GM19238 (cell line): ENCODE data around the gene HPGDS.
"Not testable (repeated sequence)": the region's sequence is repeated elsewhere in the genome, so short reads cannot be mapped to it uniquely, and the experiment has no call there.

Experiments
- DNase-seq: peaks from one replicate; pipeline ENCODE4 v3.0.0; 2011; ENCODE audit warnings: low spot score; ENCODE audit not compliant: insufficient read length

HPGDS gene

DNA sequence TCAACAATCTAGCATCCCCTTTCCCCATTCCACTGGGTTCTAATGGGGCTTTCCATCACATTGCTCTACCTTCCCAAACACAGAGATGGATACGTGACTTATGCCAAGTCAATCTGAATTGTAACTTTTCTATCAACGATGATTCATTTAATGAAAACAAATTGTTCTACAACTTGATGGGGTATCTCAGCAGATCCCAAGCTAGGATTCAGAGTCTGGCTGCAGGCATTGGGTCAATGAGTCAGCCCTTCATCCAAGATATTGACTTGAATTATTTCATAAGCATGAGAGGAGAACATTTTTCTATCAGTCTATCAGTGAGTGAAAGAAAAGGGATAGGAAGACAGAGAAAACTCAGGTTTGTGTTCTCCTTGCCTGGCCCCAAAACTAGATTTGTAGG, 15.0 kb upstream of the HPGDS start:
- DNase-seq = no peak

DNA sequence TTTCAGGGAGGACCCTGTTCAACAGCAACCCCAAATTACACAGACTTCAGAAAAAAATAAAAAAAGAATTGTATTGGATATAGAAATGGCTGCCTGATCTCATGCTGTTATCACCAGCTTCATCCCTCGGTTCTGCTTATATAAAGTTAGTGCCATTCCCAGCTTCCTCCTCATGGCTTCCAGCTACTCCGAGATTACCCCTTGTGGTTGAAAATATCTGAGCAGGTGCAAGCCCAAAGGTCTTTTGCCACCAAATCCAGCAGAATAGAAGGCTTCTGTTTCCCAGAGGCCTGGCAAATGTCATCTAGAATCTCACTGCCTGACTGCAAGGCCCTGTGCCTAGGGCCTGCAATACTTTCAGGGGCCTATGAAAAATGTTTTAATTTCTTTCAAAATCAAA, 13.8 kb upstream of the HPGDS start:
- no peak for DNase-seq

DNA sequence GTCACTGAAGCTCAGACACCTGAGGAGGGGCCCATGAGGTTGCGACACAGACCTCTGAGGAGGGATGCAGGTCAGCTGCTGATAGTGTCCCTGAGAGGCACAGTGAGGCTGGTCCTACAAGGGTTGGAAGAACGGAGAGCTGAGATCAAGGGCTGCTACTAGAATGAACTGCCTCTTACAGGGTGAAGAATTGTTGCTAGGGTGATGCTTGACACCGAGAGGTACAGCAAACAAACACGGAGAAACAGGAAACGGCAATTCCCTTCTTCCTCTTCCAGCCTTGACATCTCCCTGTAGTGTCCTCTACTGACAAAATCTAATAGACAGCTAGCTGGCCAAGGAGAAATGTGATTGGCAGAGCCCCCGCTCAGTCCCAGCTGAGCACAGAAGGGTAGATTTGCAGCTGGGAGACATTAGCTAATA, 11.8 kb upstream of the HPGDS start:
- DNase-seq = no peak

DNA sequence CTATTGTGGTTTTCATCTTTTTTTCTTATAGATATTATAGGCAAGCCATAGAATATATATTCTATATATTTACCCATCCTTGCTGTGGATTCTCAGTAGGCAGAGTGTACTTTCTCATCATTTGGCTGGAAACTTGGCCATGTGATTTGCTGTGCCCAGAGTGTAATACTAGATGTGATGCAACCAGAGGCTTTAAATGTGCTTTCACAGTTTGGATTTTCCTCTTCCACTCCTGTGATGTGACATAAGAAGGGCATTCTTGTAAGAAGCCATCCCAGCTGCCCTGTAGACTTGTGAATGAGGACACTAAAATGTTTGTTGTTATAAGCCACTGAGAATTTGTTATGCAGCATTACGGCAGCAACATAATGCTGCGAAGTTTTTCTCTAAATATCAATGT, 10.4 kb upstream of the HPGDS start:
- DNase-seq = no peak

DNA sequence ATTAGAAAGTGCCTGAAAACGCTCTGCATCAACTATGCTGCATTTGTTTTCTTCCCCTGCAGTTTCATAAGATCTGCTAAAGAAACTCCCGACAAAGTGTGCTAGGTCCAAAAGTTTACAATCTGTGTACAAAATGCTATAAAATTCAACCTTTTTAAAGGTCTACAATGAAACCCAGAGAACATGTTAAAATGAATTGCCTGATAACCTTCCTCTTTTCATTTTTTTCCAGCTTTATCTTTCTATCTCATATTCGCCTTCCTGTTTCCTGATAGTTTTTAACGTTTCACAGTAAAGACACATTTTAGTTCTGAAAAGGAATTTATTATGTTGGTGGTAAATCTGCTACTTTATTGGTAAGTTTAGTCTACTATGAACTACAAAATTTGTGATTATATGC, 9.5 kb upstream of the HPGDS start:
- no peak for DNase-seq

DNA sequence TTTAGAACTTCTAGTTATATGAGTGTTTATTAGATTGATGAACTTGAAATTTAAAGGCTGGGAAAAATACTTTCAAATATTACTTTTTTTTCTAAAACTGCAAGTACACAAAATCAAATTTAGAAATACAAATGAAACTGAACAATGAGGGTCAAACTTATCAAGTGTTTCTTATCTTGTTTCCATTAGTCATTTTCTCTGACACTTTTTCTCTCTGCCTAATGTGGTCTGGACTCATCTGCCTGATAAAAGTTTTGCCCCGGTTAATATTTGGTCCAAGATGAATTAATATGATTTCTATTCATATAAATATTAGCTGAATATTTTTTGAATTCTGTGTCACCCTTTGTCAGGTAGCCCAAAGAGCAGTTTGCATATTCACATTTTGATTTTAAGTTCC, 8.7 kb upstream of the HPGDS start:
- DNase-seq = no peak

DNA sequence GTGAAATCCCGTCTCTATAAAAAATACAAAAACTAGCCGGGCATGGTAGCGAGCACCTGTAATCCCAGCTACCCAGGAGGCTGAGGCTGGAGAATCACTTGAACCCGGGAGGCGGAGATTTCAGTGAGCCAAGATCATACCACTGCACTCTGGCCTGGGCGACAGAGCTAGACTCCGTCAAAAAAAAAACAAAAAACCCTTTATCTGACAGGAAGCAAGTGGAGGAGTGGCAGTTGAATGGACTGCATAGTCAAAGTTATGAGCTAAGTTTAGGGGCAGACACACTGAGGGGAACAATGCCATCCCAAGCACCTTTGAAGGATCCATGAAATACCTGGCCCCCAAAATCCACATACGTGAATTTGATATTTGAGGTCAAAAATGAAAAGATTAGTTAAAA, 7.5 kb upstream of the HPGDS start:
- no peak for DNase-seq

DNA sequence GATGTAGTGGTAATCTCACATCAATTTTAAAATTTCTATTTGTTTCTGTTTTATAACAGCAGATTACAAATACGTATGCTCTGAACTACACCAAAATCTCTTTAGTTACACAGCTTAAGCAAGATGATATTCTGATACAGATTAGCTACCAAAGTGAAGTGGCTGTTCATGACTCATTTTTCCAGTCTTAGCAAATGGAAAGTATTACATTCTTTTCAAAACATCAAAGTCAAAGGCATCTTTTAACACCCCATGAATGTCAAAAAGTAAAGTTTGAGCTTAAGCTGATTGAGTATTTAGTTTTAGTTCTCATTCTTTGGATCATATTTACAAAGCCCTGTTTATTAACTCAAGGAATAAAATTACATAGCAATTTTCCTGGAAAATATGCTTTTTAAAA, 6.6 kb upstream of the HPGDS start:
- no peak for DNase-seq

DNA sequence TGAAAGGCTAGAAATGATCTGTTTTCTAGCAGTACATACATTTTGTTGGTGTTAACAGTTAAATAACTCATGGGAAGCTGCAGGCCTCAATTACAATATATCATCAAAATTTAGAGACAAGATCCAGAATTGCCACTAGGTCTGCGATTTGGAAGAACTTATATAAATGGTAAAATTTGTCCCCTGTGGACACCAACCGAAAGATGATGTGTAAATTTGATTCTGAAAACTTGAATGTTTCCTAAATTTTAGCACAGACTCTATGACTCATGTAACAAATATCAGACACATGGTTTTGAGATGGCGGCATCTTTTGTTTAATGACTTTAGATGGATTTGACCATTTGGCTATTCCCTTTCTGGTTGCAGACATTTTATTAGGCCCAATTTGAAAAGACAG, 6.0 kb upstream of the HPGDS start:
- no peak for DNase-seq

DNA sequence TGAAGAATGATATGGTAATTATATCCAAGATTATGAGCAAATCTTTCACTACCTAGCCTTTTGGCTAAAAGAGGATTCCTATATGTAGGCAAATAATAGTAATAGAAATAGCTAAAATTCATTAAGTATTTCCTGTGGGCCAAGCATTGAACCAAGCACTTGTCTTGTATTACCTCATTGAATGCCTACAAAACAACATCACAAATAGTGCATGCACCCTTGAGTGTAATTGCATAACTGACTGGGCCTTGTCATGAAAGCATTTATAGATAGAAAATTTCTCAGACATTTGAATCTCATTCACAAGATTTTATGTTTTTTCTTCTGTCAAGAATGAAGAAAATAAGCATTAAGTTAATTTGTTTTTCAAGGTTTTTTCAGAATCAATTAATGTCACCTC, 3.9 kb upstream of the HPGDS start:
- DNase-seq = no peak

DNA sequence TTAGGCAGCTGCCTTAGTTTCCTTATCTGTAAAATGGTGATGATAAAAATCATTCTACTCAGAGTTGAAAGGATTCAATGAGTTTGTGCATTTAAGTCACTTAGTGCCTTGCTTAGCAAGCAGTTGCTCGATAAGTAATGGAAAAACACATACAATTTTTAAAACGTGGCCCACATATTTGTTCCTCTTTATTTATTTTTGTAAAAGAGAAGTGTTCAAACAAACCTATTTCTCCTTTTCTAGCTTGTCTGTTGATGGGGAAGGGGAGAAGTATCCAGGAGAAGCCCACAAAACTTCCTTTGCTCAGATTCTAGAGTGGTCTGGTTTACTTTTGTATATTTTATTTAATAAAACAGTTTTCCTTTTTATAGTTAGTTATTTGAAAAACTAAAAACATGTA, 3.3 kb upstream of the HPGDS start:
- DNase-seq = no peak

DNA sequence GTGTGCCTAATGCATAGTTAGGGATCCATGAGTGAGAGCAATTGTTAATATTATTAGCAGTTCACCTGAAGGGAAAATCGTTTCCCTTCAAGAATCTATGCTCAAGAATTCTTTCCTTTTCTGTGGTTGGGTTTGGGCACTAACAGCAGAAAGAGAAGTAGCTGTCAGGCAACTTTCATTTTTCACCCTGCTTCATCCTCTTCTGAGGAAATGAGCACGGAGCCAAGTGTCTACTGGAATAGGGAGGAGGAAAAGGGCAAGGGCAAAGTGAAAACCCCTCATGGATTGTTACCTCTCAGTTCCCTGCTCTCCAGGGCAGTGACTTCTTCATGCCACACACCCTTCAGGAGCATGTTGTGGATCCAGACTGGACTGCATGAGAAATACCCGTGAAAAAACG, 2.6 kb upstream of the HPGDS start:
- no peak for DNase-seq

DNA sequence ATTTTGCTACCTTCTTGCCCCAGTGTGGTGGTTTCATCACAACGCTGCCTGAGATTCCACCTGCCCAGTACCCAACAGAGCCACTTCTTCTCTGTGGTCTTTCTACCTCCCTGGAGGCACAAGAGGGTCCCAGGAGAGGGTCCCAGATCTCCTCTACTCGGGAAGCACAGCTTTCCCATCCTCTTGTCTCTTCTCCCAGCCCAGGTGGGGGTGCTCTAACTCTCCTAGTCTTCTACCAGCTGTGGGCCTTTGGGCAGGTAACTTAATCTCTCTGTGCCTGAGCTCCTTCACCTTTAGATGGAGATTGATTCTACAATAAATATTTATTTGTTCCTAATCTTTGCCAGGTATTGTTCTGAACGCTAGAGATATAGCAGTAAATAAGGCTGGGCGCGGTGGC, 1.8 kb upstream of the HPGDS start:
- DNase-seq = no peak

DNA sequence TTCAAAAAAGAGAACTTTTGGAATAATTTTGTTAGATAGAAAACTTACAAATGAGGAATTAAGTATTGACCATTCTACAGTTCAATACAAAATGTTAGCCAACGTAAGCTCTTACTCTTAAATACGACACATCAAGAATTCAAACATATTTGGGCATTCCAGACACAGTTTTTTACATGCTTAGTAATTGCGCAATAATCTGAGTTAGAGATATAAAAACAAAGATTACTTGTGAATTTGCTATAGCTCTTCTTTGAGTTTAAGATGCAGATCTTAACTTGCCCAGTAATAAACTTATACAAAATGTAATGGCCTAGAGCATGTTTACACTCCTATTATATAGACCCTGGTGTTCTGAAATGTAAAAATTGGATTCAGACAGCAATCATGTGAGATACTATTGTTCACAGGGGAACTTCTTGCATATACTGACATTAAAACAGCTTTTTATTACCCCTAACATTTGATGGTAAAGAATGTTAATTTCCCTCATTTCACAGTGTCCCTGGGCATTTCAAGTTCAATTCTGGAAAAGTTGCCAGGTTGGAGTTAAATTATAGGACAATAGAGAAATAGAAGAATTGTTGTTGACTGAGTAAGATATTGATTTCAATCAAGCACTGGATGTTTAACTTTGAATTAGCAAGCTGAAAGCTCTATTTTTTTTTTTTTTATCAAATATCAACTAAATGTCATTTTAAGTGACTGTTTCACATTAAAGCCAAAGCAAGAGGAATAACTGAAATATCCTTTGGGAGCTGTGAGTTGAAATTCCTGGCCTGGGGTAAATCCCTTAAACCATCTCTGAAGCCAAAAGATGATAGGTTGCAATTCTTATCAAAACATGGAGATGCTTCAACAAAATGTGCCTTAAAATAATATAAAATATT, 910 bp downstream of the HPGDS start:
- no peak for DNase-seq

DNA sequence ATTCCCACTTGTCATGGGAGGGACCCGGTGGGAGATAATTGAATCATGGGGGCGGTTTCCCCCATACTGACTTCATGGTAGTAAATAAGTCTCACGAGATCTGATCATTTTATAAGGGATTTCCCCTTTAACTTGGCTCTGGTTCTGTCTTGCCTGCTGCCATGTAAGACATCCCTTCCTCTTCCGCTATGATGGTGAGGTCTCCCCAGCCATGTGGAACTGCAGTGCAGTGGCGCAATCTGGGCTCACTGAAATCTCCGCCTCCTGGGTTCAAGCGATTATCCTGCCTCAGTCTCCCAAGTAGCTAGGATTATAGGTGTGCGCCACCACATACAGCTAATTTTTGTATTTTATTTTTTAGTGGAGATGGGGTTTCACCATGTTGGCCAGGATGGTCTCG, 2.9 kb downstream of the HPGDS start:
- DNase-seq = no peak

DNA sequence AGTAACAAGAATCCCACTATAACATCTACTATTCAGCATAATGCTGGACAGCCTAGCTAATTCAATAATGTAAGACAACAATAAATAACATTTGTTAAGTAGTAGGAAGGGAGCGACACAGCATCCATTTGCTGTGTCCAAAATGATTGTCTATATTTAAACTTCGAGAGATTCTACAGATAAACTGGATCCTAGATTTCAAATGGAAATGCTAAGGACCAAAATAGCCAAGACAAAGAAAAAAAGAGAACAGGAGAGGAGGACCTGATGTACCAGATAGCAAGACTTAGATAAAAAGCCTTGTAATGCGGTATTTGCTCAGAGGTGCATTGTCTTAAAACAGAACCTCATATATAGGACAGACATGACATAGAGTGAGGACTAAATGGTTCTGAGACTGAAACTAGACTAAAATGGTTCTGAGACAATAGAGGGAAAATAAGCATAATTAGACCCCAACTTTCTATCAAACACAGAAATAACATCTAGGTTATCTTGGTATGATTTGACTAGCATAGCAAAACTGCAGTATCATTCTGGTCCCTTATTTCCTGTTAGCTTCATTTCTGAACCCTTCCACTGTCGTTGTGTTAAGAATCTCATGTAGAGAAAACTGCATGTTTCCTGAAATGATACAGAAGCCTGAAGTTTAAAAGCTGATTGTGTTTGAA, 3.8 kb downstream of the HPGDS start:
- DNase-seq = no peak

DNA sequence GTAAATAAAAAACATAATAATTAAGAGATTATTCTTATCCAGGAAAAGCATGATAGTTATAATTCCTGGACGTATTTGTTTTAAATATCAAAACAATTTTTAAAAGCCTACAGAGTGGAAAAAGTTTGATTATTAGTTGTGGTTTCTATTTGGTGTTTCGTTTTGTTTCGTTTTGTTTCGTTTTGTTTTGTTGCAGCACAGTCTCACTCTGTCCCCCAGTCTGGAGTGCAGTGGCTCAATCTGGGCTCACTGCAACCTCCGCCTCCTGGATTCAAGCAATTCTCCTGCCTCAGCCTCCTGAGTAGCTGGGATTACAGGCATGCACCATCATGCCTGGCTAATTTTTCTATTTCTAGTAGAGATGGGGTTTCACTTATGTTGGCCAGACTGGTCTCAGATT, 5.8 kb downstream of the HPGDS start:
- DNase-seq = not testable (repeated sequence)

DNA sequence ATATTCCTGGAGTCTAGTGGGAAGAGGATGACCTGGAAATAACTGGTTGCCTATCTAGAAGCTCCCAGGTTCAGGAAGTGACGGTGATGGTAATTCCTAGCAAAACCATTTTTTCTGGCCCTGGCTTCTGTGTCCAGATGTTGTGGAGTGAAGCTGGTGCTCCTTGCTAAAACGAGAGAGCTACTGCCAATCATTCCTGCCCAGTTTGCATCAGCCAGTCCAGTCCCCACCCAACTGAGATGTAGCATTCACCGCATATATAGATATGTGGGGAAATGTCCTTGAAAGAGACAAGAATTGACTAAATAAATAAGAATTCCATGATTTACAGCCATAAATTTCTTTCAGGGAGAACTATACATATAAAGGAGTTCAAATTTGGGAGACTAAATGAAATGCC, 6.3 kb downstream of the HPGDS start:
- DNase-seq = no peak

DNA sequence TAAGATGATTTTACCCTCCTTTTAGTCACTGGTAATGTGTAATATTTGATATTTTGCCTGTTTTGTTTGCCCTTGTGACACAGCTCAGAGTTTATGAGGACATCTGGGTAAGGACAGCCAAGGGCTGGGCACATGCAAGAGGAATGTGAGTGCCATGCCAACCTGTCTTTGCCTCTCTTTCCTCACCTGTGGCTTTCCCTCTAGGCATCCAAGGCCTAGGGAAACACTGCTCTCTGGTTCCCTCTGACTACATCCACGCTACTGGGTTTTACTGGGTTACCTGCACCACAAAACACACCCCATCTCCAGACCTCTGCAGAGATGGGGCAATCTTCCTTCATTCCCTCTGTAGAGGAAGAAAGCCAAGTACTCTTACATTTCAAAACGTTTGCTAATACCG, 7.7 kb downstream of the HPGDS start:
- no peak for DNase-seq

DNA sequence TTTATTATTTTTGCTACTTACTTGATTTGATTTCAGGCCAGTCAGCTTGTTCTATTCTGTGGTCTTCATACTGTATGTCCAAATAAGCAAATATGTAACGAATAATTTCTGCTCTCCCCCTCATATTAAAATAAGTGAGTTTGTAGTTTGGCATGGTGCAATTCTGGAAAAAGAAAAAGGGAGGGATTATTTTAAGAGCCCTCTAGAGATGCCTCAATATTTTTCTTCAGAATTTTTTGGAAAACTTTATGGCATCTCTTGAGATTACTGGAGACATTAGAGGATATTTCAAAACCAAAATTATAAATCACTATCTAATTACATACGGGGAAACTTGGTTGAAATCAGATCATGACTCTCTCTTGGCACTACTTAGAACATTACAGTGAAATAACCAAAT, 8.2 kb downstream of the HPGDS start:
- DNase-seq = no peak

DNA sequence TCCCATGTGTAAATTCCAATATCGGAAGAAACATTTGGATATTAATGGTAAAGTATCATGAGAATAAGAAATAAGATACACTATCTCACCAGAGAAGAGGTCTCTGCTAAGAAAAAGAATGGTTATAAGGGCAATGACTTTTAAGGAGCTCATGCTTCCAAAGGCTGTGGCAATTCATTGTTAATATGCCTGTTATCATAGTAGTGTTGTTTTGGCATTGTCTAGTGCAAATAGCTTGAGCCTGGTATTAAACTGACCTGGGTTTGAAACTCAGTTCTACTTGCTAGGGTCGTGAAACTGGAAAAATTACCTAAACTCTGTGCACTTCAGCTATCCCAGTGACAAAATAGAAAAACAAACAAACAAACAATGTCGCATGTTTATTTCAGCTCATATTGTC, 8.8 kb downstream of the HPGDS start:
- no peak for DNase-seq

DNA sequence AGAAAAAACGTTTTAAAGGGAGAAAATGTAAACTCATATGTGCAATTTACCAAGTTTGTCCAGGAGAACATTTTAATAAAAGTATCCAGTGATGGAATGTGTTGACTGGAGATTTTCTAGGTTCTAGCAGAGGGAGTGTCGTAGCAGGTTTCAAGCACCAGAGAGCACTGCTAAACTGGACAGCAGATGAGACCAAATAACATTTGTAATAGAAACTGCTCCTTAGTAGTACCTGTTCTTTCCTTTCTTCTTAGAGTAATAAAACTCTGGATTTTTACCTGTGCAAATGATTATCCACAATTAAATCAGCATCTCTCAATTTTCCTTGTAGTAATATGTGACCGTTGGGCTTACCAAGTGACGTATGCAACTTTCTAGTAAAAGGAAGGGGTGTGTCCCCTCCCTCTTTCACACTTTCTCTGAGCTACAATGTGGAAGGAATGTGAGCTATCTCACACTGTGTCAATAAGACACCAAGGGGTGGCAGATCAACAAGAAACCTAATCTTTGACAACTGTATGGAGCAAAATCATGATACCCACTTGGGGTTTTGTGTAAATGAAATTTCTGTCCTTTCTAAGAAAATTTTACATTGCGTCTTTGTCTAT, 9.5 kb downstream of the HPGDS start:
- no peak for DNase-seq

DNA sequence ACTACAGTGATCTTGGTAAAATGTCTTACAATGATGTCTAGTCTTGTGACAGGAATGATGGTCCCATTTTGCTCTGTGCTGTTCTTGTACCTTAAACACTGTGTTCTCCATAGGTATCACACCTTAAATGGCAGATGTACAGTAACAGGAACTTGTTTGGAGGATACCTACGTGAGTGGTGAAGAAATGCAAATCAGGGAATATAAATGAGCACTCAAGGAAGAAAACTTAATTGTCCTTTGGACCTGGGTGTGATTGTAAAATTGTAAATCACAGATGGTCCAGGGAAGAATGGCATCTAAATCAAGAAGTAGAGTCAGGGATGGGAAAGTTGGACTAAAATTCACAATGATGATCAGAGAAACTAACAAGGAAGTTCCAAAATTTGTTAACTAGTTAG, 12.7 kb downstream of the HPGDS start:
- DNase-seq = no peak
